A673 (cell line): ENCODE measurements around the gene EXOC4. TPM values are rescaled to one million over a fixed set of nuclear protein-coding genes. Genes with fewer than 3 reads are reported as not detected.

Source experiments
- BruUV-seq: library from RNA; stranded (reverse); fragments of 400-500 nt; replicated peaks from 2 replicates; lab custom pipeline; 2021; lab: Mats Ljungman, UMichigan
- CTCF ChIA-PET: fragments of 300-600 bp; sonication (Branson Sonifier 250); formaldehyde crosslinking; loops from one replicate; lab custom pipeline; 2022; ENCODE audit warnings: antibody characterized with exemption; lab: Charles Lee
- POLR2A ChIA-PET: fragments of 300-600 bp; sonication (Branson Sonifier 250); formaldehyde crosslinking; loops from one replicate; lab custom pipeline; 2022; ENCODE audit warnings: antibody characterized with exemption; ENCODE audit not compliant: low non-redundant PET; lab: Charles Lee
- DNase-seq: peaks from one replicate; pipeline ENCODE4 v3.0.0-alpha.2; 2015; ENCODE audit warnings: low spot score
- H3K27ac ChIP-seq: fragments of 200-600 bp; sonication (generic); 2 replicates; pipeline ENCODE4 v1.5.1; 2016; ENCODE audit warnings: mixed run types, low read depth, mild to moderate bottlenecking, mixed read lengths, antibody characterized with exemption, low read length; ENCODE audit not compliant: poor library complexity, severe bottlenecking
- H3K27me3 ChIP-seq: fragments of 200-600 bp; sonication (generic); replicated peaks from 2 replicates; pipeline ENCODE4 v1.6.1; 2017; ENCODE audit warnings: mixed run types, low read depth, mild to moderate bottlenecking, mixed read lengths, antibody characterized with exemption, low read length; ENCODE audit not compliant: insufficient read depth, poor library complexity
- H3K36me3 ChIP-seq: fragments of 200-600 bp; sonication (generic); 2 replicates; pipeline ENCODE4 v1.6.1; 2016; ENCODE audit warnings: mixed run types, mild to moderate bottlenecking, mixed read lengths, antibody characterized with exemption, low read length; ENCODE audit not compliant: insufficient read depth, poor library complexity, severe bottlenecking
- H3K4me1 ChIP-seq: fragments of 200-600 bp; sonication (generic); 2 replicates; pipeline ENCODE4 v1.6.1; 2017; ENCODE audit warnings: mixed run types, mild to moderate bottlenecking, mixed read lengths, antibody characterized with exemption, low read length; ENCODE audit not compliant: insufficient read depth, poor library complexity, severe bottlenecking
- H3K4me3 ChIP-seq: fragments of 200-600 bp; sonication (generic); 2 replicates; pipeline ENCODE4 v1.5.1; 2016; ENCODE audit warnings: low read depth, mixed run types, mild to moderate bottlenecking, mixed read lengths, low read length; ENCODE audit not compliant: poor library complexity, severe bottlenecking
- H3K9me3 ChIP-seq: fragments of 200-600 bp; sonication (generic); 2 replicates; pipeline ENCODE4 v1.6.1; 2016; ENCODE audit warnings: mixed run types, low read depth, mild to moderate bottlenecking, mixed read lengths, antibody characterized with exemption, low read length; ENCODE audit not compliant: poor library complexity, severe bottlenecking
- EZH2 ChIP-seq: fragments of 200-600 bp; sonication (generic); IDR thresholded peaks from 2 replicates; pipeline ENCODE4 v1.6.1; 2017; ENCODE audit warnings: borderline replicate concordance, low read depth, mild to moderate bottlenecking, mixed read lengths, antibody characterized with exemption, low read length; ENCODE audit not compliant: poor library complexity, severe bottlenecking
- intact Hi-C: fragments of 100-400 bp; cut with micrococcal nuclease; formaldehyde crosslinking; loops from one replicate; pipeline ENCODE4 v1.10.0; 2022; ENCODE audit not compliant: unreplicated experiment
- total RNA-seq: library from RNA; stranded (reverse); gene quantifications from 2 replicates; pipeline ENCODE4 v1.2.3, GENCODE V29; 2021
- TF ChIP-seq, protein P1 (sequence below): fragments of 300-800, 200-600 bp; sonication (generic); conservative IDR thresholded peaks from 2 replicates; pipeline ENCODE4 v1.5.1; 2017; ENCODE audit warnings: low read depth, mild to moderate bottlenecking, antibody characterized with exemption, low read length, moderate library complexity, mixed read lengths

Gene EXOC4
- total RNA-seq, 1 experiment from 2014 or later: 66.1 TPM

- no peaks in the 10 kb centered on the region for H3K36me3 ChIP-seq
- no peaks in the 10 kb centered on the region for H3K27me3 ChIP-seq
- no TSS peak for BruUV-seq
- H3K4me1 ChIP-seq: no peaks in the 10 kb centered on the region
- DNase-seq: no peak
- intact Hi-C loops: no loop called here
- TF ChIP-seq, protein P1, sequence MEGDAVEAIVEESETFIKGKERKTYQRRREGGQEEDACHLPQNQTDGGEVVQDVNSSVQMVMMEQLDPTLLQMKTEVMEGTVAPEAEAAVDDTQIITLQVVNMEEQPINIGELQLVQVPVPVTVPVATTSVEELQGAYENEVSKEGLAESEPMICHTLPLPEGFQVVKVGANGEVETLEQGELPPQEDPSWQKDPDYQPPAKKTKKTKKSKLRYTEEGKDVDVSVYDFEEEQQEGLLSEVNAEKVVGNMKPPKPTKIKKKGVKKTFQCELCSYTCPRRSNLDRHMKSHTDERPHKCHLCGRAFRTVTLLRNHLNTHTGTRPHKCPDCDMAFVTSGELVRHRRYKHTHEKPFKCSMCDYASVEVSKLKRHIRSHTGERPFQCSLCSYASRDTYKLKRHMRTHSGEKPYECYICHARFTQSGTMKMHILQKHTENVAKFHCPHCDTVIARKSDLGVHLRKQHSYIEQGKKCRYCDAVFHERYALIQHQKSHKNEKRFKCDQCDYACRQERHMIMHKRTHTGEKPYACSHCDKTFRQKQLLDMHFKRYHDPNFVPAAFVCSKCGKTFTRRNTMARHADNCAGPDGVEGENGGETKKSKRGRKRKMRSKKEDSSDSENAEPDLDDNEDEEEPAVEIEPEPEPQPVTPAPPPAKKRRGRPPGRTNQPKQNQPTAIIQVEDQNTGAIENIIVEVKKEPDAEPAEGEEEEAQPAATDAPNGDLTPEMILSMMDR: no peak
- TF ChIP-seq EZH2: no peak
- ChIA-PET POLR2A (no interaction called here), CTCF (no interaction called here)
- H3K27ac ChIP-seq: no peak overlapping the region
- no peaks in the 10 kb centered on the region for H3K9me3 ChIP-seq
- no peak overlapping the region for H3K4me3 ChIP-seq
Measured at GRCh38 chr7:133733401-133733800, 480.5 kb downstream of the EXOC4 start.

DNA sequence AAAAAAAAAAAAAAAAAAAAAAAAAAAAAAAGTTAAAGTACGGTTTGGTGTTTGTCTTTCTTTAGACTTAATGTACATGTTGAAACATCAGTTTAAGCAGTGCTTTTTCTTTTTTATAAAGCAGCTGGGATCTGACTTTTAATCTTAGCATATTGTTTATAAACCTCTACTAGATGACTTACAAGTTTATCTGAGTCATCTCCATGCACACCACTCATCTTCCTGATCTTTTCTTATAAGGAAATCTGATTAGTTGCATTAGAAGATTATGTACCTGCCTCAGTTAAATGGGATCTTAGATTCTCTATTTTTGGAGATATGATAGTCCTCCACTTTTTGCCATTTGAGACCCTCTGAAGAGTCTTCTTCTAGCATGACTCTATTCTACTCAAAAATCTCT, 482.3 kb downstream of the EXOC4 start:
- DNase-seq: no peak
- intact Hi-C loops: no loop called here
- Histone ChIP-seq H3K9me3 (no peaks in the 10 kb centered on the region), H3K27me3 (no peaks in the 10 kb centered on the region), H3K36me3 (no peaks in the 10 kb centered on the region), H3K27ac (no peak overlapping the region), H3K4me1 (no peaks in the 10 kb centered on the region), H3K4me3 (no peak overlapping the region)
- ChIA-PET CTCF (interaction anchor here (0.6 kb wide), 1 partner anchor 450 kb away, joined by 4 read pairs; no protein-coding TSS in a partner anchor), POLR2A (no interaction called here)
- no peak for TF ChIP-seq EZH2
- no TSS peak for BruUV-seq

DNA sequence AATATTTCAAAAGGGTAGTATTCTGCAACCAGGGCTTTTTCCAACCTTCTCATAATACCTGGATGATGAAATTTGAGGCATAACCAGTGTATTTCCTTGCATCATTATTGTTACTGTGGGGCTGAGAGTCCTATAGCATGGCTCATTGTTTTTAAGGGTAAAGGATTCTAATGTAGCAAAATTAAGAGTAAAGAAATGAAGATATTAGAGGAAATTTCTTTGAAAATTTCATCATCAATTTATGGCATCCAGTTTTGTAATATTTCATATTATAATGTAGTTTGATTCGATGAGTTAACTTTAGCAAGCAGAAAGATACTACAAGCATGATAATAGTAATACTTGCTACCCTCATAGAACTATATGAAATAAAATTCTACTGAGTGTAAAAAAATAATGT, 486.9 kb downstream of the EXOC4 start:
- no peak overlapping the region for H3K27ac ChIP-seq
- no peaks in the 10 kb centered on the region for H3K9me3 ChIP-seq
- no peaks in the 10 kb centered on the region for H3K4me1 ChIP-seq
- no peak overlapping the region for H3K4me3 ChIP-seq
- intact Hi-C loops: no loop called here
- no peak for TF ChIP-seq EZH2
- TF ChIP-seq, protein P1: no peak
- H3K27me3 ChIP-seq: no peaks in the 10 kb centered on the region
- ChIA-PET POLR2A (no interaction called here), CTCF (no interaction called here)
- H3K36me3 ChIP-seq: no peaks in the 10 kb centered on the region
- no peak for DNase-seq
- no TSS peak for BruUV-seq

GRCh38 chr7:133741078-133741477, 488.2 kb downstream of the EXOC4 start:
- Histone ChIP-seq H3K9me3 (no peaks in the 10 kb centered on the region), H3K27me3 (no peaks in the 10 kb centered on the region), H3K4me1 (no peaks in the 10 kb centered on the region), H3K4me3 (no peak overlapping the region), H3K36me3 (no peaks in the 10 kb centered on the region), H3K27ac (no peak overlapping the region)
- CTCF ChIA-PET: no interaction called here
- POLR2A ChIA-PET: interaction anchor here (0.6 kb wide), 1 partner anchor 136 kb away, joined by 3 read pairs; no protein-coding TSS in a partner anchor
- DNase-seq: no peak
- TF ChIP-seq EZH2: no peak
- TF ChIP-seq, protein P1: no peak
- no TSS peak for BruUV-seq
- intact Hi-C loops: no loop called here
